Measurements from ENCODE around the gene TTBK2.

GRCh38 chr15:42915654-42916315 is 4.8 kb downstream of the TTBK2 start:
- TF ChIP-seq, protein P1, sequence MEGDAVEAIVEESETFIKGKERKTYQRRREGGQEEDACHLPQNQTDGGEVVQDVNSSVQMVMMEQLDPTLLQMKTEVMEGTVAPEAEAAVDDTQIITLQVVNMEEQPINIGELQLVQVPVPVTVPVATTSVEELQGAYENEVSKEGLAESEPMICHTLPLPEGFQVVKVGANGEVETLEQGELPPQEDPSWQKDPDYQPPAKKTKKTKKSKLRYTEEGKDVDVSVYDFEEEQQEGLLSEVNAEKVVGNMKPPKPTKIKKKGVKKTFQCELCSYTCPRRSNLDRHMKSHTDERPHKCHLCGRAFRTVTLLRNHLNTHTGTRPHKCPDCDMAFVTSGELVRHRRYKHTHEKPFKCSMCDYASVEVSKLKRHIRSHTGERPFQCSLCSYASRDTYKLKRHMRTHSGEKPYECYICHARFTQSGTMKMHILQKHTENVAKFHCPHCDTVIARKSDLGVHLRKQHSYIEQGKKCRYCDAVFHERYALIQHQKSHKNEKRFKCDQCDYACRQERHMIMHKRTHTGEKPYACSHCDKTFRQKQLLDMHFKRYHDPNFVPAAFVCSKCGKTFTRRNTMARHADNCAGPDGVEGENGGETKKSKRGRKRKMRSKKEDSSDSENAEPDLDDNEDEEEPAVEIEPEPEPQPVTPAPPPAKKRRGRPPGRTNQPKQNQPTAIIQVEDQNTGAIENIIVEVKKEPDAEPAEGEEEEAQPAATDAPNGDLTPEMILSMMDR (IDR thresholded peaks at IDR 0.05) = no peak
- no peak for TF ChIP-seq POLR2A (IDR thresholded peaks at IDR 0.05)
